GM19099 (cell line): Measurements from ENCODE around the gene UNC5A.

Experiments used
- POLR2A ChIP-seq: IDR thresholded peaks from 3 replicates; pipeline ENCODE4 v1.6.1; 2011; ENCODE audit warnings: low read depth; ENCODE audit not compliant: insufficient read length; ENCODE audit errors: extremely low read depth

The UNC5A gene

GRCh38 chr5:176803943-176804498 is 6.3 kb upstream of the UNC5A start:
- TF ChIP-seq POLR2A: no peak

- TF ChIP-seq POLR2A: no peak
Observed at GRCh38 chr5:176806137-176806536, 4.2 kb upstream of the UNC5A start.

- TF ChIP-seq POLR2A: no peak
Observed at GRCh38 chr5:176809544-176810080, 747 bp upstream of the UNC5A start.

- no peak for TF ChIP-seq POLR2A
Observed at GRCh38 chr5:176810687-176811501, 535 bp downstream of the UNC5A start.

- TF ChIP-seq POLR2A: no peak
Observed at GRCh38 chr5:176812269-176813259, 2.2 kb downstream of the UNC5A start.

GRCh38 chr5:176813587-176814312 is 3.4 kb downstream of the UNC5A start:
- TF ChIP-seq POLR2A: no peak

GRCh38 chr5:176814313-176814685 is 3.9 kb downstream of the UNC5A start:
- no peak for TF ChIP-seq POLR2A

GRCh38 chr5:176814836-176815438 is 4.6 kb downstream of the UNC5A start:
- TF ChIP-seq POLR2A: no peak

- TF ChIP-seq POLR2A: no peak
Observed at GRCh38 chr5:176816043-176816745, 5.8 kb downstream of the UNC5A start.

GRCh38 chr5:176816791-176817347 is 6.5 kb downstream of the UNC5A start:
- TF ChIP-seq POLR2A: no peak

GRCh38 chr5:176817369-176817840 is 7.0 kb downstream of the UNC5A start:
- TF ChIP-seq POLR2A: no peak

- no peak for TF ChIP-seq POLR2A
Observed at GRCh38 chr5:176817841-176818377, 7.5 kb downstream of the UNC5A start.
